AG09319 (cell line): ENCODE data around the gene CAMK2B.
A peak's percentile ranks its signal among the peaks of the same experiment; 100 is the strongest.

Experiments used
- DNase-seq: peaks from one replicate; pipeline ENCODE4 v3.0.0-alpha.2; 2010; ENCODE audit warnings: low read depth; ENCODE audit errors: extremely low read depth
- CTCF ChIP-seq: IDR thresholded peaks from 2 replicates; pipeline ENCODE4 v1.5.1; 2011; ENCODE audit warnings: low read depth, mild to moderate bottlenecking, inconsistent platforms, low read length, moderate library complexity

CAMK2B gene

GRCh38 chr7:44196450-44196872, 128.9 kb downstream of the CAMK2B start:
- TF ChIP-seq CTCF = peak; percentile 91
- DNase-seq = no peak

DNA sequence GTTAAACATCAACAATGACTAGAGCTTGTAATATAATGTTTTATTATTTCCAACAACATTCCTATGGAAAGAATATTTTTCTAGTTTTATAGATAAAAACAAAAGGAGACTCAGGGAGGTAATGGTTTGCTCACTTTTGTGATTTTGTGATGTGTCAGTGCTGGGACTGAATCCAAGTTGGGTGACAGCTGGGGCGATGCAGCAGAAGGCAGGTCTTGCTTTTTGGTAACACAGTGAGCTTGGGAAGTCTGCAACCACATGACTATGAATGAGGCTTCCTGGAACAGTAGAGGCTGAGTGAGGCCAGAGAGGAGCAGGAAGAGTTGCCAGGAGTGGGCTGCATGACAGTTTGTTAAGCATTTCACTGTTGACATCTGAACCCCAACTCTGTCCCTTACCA, 129.5 kb downstream of the CAMK2B start:
- no peak for DNase-seq

GRCh38 chr7:44194562-44195145, 130.7 kb downstream of the CAMK2B start:
- DNase-seq = no peak
- TF ChIP-seq CTCF = no peak

More for the DNA sequence above, 129.5 kb downstream of the CAMK2B start:
- TF ChIP-seq CTCF = no peak

DNA sequence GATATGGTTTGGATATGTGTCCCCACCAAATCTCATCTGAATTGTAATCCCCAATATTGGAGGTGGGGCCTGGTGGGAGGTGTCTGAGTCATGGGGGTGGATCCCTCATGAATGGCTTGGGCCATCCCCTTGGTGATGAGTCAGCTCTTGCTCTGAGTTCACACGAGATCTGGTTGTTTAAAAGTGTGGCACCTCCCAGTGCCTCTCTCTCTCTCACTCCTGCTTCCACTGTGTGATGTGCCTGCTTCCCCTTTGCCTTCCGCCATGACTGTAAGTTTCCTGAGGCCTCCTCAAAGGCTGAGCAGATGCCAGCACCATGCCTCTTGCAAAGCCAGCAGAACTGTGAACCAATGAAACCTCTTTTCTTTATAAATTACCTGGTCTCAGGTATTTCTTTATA, 131.3 kb downstream of the CAMK2B start:
- DNase-seq = no peak

GRCh38 chr7:44193011-44193802, 132.2 kb downstream of the CAMK2B start:
- no peak for DNase-seq
- TF ChIP-seq CTCF = no peak

More for the DNA sequence above, 131.3 kb downstream of the CAMK2B start:
- no peak for TF ChIP-seq CTCF

DNA sequence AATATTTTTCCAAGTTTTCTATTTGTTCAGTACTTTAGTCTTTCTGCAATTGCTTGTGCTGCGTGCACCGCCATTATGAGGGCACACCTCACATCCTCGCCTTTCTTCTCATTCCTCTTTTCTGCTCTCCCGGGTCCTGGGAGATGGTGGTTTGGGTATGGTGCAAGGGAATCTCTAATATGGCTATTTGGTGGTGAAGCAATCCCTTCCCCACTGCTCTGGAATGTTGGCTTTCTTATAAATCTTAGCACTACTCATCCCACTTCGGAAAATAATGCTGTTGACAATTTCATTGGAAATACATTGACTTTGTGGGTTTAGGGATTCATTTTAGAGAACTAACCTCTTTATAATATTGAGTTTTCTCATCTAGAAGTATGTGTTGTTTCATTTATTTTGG, 134.2 kb downstream of the CAMK2B start:
- no peak for TF ChIP-seq CTCF

More for the DNA sequence above, 134.2 kb downstream of the CAMK2B start:
- no peak for DNase-seq
